ENCODE data around the gene STEAP1B. TPM values are rescaled to one million over a fixed set of nuclear protein-coding genes. Genes with fewer than 3 reads are reported as not detected.

STEAP1B gene
- total RNA-seq, 4 donors from 2014 or later = 1.1 to 1.4 TPM; not detected in 2

DNA sequence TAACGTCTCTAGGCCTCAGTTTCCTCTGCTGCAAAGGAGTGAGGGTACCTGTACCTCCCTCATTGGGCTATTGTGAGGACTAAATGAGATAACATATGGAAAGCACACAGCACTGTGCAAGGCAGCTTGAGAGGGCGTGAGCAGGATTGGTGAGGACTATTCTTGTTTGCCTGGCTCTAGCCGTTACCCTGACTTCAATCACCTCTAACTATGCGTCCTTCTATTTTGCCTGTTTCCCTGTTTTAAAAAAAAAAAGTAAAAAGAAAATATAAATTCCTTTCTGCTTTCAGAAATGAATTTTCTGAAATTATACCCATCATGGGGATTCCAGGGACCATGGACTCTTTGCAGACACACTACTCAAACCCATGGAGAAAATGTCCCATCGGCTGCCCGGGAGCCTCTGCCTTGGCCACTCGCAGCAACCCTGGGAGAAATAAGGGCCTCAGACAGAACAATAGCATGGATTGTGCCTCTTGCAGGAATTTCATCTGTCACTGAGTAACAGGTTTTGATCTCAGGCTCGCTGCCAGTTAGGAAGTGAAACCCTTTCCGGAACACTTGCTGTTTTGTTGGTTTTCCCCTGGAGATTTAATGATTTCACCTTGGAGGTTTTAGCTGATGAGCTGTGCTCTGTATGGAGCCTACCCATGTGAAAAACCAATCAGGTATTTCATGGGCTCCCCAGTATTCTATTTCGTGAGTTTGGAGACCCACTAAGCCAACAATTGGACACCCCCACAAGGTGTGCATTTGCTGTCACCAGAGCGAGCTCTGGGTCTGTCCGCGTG is 55.6 kb downstream of the STEAP1B start:
- TF ChIP-seq, protein P1, sequence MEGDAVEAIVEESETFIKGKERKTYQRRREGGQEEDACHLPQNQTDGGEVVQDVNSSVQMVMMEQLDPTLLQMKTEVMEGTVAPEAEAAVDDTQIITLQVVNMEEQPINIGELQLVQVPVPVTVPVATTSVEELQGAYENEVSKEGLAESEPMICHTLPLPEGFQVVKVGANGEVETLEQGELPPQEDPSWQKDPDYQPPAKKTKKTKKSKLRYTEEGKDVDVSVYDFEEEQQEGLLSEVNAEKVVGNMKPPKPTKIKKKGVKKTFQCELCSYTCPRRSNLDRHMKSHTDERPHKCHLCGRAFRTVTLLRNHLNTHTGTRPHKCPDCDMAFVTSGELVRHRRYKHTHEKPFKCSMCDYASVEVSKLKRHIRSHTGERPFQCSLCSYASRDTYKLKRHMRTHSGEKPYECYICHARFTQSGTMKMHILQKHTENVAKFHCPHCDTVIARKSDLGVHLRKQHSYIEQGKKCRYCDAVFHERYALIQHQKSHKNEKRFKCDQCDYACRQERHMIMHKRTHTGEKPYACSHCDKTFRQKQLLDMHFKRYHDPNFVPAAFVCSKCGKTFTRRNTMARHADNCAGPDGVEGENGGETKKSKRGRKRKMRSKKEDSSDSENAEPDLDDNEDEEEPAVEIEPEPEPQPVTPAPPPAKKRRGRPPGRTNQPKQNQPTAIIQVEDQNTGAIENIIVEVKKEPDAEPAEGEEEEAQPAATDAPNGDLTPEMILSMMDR (IDR thresholded peaks at IDR 0.05; ENCODE audit: low read depth) = no peak

DNA sequence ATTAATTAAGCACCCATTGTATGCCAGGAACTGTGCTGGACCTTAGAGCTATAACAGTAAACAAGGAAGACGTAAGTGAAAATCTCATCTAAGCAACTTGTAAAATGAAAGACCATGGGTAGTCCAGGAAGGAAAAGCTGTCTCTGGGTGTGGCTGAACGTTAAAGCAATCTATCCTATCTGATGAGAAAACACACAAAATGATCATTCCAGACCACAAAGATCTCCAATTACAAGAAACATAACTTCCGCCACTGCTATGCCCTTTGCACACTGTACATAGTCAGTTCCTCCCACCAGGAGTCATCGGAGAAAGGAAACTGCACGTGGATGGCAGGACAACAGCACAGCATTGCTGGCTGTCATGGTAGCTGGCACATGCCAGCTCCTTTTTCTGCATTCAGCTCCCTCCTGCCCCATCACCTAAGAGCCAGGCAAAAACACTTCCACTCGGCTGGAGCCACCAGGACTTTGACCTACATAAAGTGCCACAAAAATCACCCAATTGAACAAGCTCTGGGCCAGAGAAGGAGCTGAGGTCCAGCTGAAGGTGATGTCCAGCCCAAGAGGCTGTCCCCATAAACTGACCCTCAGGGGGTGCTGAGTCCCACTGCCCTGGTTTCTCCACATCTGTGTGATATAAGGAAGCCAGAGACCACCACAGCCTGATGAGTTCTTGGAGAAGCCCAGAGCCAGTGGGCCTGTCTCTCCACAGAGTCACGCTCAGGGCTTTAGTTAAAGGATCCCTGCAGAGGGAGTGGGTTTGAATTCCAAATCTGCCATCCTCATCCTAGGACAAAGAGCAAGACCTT is 56.4 kb downstream of the STEAP1B start:
- TF ChIP-seq, protein P1 (IDR thresholded peaks at IDR 0.05; ENCODE audit: low read depth) = no peak

DNA sequence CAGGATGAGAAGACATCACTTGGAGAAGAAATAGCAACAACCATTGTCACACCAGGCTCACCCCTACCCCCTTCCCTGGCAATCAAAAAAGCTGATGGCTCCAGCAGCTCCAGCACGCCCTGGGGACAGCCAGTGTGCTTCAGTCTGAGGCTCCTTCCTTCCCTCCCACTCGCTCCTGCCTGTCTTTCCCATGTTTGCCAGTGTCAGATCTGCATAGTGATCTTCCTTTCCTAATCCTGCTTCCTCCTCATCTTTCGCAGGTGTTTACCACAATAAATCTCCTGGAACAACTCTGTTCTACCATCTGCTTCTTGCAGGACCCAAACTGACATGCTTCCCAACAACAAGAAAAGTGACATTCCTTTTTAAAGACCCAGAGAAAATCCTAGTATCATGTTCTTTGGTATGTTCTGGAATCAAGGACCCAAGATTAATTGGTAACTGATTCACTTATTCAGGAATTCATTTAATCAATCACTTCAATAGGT is 57.1 kb downstream of the STEAP1B start:
- TF ChIP-seq, protein P1 (IDR thresholded peaks at IDR 0.05; ENCODE audit: low read depth) = no peak

DNA sequence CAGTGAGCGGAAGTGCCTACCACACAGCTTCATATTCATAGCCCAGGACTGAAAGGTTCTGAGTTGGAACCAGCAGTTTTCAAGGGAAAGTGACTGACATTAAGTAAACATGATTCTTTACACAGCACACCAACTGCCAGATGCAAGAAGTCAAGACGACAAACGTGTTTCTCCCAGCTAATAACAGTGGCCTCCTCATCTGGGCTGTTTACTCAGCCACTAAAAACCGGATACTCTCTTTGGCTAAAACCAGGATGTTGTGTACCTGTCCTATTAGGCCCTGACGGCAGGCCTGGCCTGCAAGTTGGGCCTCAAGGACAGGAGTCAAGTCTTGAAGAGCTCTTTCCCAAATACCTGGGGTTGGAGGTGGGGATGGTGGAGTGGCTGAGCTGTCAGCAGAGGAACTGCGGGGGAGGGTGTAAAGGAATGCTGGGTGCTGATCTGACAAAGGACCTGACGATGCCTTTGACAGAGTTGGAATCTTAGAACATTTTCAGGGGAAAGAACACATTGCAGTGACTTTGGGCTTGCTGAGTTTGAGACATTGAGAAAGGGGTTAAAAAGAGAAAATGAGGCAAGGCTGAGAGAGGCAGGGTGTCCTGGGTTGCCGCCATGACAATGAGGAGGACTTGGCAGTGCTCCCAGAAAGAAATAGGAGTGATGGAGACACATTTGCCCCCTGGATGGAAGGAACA is 57.7 kb downstream of the STEAP1B start:
- TF ChIP-seq, protein P1 (IDR thresholded peaks at IDR 0.05; ENCODE audit: low read depth) = no peak

DNA sequence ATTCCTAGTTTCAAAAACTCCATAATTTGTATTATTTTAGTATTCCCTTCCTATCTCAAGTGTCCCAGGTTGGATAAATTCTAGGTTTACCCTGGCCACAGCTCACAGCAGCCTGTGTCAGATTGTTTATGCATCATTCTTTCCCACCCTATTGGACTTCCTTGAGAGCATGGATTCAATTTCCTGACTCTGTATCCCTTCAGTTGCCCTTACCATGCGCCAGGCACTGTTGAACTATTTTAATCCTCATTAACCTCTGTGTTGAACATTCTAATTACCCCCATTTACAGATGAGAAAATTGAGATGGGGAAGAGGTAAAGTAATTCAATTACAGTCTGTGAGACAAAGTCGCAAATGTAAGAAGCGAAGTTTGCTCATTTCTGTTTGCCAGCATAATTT is 58.8 kb downstream of the STEAP1B start:
- TF ChIP-seq, protein P1 (IDR thresholded peaks at IDR 0.05; ENCODE audit: low read depth) = no peak

DNA sequence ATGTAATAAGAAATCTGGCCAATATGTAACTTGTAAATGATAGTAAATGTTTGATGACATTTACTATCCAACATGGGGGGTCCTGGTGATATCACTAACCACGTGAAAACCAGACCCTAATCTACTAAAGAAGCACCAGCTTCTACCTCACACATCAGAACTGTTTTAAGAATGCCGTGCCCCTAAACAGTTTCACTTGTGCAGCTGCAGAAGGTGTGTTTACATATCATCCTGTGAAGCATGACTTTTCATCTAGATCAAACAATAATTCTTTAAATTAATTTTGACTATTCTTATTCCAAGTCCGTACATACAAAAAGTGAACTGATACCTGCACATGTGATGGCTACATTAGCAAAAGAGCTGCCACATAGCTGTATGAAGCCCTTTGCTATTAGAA is 61.0 kb downstream of the STEAP1B start:
- TF ChIP-seq, protein P1 (IDR thresholded peaks at IDR 0.05; ENCODE audit: low read depth) = no peak
